Esophagus squamous epithelium (tissue), 5 donors: ENCODE data around the gene POLE3. TPM values are rescaled to one million over a fixed set of nuclear protein-coding genes. Genes with fewer than 3 reads are reported as not detected.
"Not testable (repeated sequence)": the region's sequence is repeated elsewhere in the genome, so short reads cannot be mapped to it uniquely, and the experiment has no call there.

Experiments used
- DNase-seq: peaks from one replicate; lab custom pipeline; 2025; lab: John Stamatoyannopoulos, UW
- H3K27ac ChIP-seq, 4 donors: fragments of 200-600 bp; sonication (generic); one replicate each; pipeline ENCODE4 v1.5.1; 2016 to 2019; ENCODE audit warnings: mild to moderate bottlenecking in 1 of 4
- H3K27me3 ChIP-seq, 4 donors: fragments of 200-600 bp; sonication (generic); 1 replicate in 3 of 4; 2 replicates in 1 of 4; pipeline versions ENCODE4 v1.5.1 to v1.6.0; 2017 to 2021; ENCODE audit warnings: antibody characterized with exemption in 1 of 4
- H3K36me3 ChIP-seq, 3 donors: fragments of 200-600 bp; sonication (generic); one replicate each; pipeline ENCODE4 v1.5.1; 2016 to 2019
- H3K4me1 ChIP-seq, 3 donors: fragments of 200-600 bp; sonication (generic); one replicate each; pipeline ENCODE4 v1.5.1; 2017 to 2019
- H3K4me3 ChIP-seq, 4 donors: fragments of 200-600 bp; sonication (generic); 1 replicate in 3 of 4; 2 replicates in 1 of 4; pipeline ENCODE4 v1.5.1; 2016 to 2019; ENCODE audit warnings: mild to moderate bottlenecking in 2 of 4, moderate library complexity in 1 of 4
- H3K9me3 ChIP-seq, 3 donors: fragments of 200-600 bp; sonication (generic); one replicate each; pipeline ENCODE4 v1.5.1; 2016 to 2019
- POLR2A ChIP-seq, 4 donors: fragments of 450-650 bp; IDR thresholded peaks; one replicate each; pipeline ENCODE4 v1.6.1; 2017; ENCODE audit warnings: antibody characterized with exemption in 4 of 4, mild to moderate bottlenecking in 4 of 4, moderate library complexity in 3 of 4
- WGBS, 2 donors: methylation state at CpG; one replicate each; pipeline ENCODE4 v1.1.5; 2018; 5-methylcytosine and 5-hydroxymethylcytosine counted together
- intact Hi-C: fragments of 100-400 bp; cut with DNase I; formaldehyde crosslinking; loops from one replicate; pipeline ENCODE4 v1.15.0; 2022
- total RNA-seq, 4 donors: library from RNA; depleted of rRNA; stranded (reverse); fragments of >200 nt; gene quantifications; one replicate each; pipeline ENCODE4 v1.1.0, GENCODE V29; 2016
- TF ChIP-seq, protein P1 (sequence below), 6 experiments: fragments of 450-650 bp in 4 of 6; fragments of 200-600 bp in 2 of 6; sonication (generic) in 2 of 6; IDR thresholded peaks; one replicate each; pipeline ENCODE4 v1.5.1; 2016 to 2019; ENCODE audit warnings: antibody characterized with exemption in 6 of 6, mild to moderate bottlenecking in 4 of 6, moderate library complexity in 4 of 6
- donor health status: DM: yes; HTN: yes; CAD: no.

The POLE3 gene
- total RNA-seq, 4 donors from 2014 or later: 16.6 to 61.4 (median 51.9) TPM

DNA sequence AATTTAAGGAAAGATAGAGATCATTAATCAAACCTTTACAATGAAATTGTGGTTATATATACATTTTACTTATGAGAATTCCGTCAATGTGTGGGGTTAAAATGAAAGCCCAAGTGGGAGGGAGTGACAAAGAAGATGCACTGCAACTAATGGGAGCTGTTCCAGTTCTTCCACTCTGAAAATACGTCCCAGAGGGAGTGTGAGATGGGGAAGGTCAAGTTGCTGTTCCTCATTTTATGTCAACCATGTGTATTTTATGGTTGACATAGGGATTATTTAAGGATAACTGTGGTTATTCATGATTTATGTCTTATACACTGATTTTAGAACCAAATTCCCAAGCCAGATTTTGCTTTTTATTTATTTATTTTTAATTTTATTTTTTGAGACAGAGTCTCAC, 38.9 kb upstream of the POLE3 start:
- WGBS, 2 donors: 55 to 59% methylated on average over 2 of the region's 2 CpGs
- TF ChIP-seq, protein P1, sequence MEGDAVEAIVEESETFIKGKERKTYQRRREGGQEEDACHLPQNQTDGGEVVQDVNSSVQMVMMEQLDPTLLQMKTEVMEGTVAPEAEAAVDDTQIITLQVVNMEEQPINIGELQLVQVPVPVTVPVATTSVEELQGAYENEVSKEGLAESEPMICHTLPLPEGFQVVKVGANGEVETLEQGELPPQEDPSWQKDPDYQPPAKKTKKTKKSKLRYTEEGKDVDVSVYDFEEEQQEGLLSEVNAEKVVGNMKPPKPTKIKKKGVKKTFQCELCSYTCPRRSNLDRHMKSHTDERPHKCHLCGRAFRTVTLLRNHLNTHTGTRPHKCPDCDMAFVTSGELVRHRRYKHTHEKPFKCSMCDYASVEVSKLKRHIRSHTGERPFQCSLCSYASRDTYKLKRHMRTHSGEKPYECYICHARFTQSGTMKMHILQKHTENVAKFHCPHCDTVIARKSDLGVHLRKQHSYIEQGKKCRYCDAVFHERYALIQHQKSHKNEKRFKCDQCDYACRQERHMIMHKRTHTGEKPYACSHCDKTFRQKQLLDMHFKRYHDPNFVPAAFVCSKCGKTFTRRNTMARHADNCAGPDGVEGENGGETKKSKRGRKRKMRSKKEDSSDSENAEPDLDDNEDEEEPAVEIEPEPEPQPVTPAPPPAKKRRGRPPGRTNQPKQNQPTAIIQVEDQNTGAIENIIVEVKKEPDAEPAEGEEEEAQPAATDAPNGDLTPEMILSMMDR (IDR thresholded peaks at IDR 0.05): no peak
- H3K27ac ChIP-seq: no peak overlapping the region

DNA sequence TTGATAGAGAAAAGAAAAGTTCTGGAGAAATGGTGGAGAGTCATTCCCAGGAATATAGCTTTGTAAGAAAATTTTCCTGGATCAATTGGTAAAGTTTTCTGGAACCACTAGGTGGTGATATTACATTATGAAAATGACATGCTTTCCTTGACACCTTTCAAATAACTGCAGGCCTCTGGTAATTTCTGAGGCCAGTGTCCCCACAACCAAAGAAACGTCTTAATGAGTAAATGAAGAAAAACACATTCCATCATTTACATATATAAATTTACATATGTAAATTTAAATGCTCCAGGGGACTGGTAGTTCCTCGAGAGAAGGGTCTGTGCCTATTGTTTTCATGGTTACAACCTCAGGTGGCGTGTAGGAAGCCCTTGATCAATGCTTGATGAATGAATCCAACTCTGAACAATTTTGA, 35.9 kb upstream of the POLE3 start:
- DNase-seq: no peak
- Histone ChIP-seq H3K4me1 (peaks cover 0 to 5% (median 0%) of the 10 kb centered on the region in 3 donors), H3K9me3 (no peaks in the 10 kb centered on the region), H3K27ac (no peak overlapping the region), H3K36me3 (no peaks in the 10 kb centered on the region), H3K4me3 (no peak overlapping the region), H3K27me3 (no peaks in the 10 kb centered on the region)
- 52 to 61% methylated on average over 3 of the region's 3 CpGs for WGBS, 2 donors
- intact Hi-C loops: loop anchor here (5.0 kb wide), 1 partner anchor 146 kb away; no protein-coding TSS in a partner anchor
- TF ChIP-seq, protein P1 (IDR thresholded peaks at IDR 0.05): peak; percentile 57 to 78 (median 64)
- no peak for TF ChIP-seq POLR2A (IDR thresholded peaks at IDR 0.05)

More for the DNA sequence above, 38.9 kb upstream of the POLE3 start:
- Histone ChIP-seq H3K36me3 (no peaks in the 10 kb centered on the region), H3K4me1 (peaks cover 0 to 11% (median 0%) of the 10 kb centered on the region in 3 donors), H3K4me3 (no peak overlapping the region), H3K27me3 (no peaks in the 10 kb centered on the region), H3K9me3 (no peaks in the 10 kb centered on the region)
- intact Hi-C loops: loop anchor here (5.0 kb wide), 1 partner anchor 143 kb away; no protein-coding TSS in a partner anchor
- DNase-seq: no peak

DNA sequence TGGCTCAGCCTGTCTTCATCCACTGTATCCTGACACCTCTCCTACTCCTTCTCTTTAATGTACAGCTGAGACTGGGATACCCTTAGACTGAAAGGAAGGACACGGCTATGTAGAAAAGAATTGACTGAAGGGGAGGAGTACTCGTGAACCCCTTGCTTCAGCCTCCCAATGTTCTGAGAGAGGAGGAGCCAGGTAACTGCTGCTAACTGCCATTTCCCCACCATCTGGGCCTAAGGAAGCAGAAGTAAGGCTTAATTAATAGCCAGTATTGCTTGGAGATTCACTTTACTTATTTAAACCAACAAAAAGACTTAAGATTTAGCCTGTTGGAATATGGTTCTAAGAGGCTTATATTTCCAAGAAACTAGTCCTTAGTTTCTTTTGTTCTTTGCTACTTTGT, 34.3 kb upstream of the POLE3 start:
- intact Hi-C loops: loop anchor here (2.0 to 5.0 kb wide), 2 partner anchors 148 to 212 kb away; no protein-coding TSS in a partner anchor
- TF ChIP-seq POLR2A (IDR thresholded peaks at IDR 0.05): no peak
- TF ChIP-seq, protein P1 (IDR thresholded peaks at IDR 0.05): no peak
- H3K27ac ChIP-seq: no peak overlapping the region

DNA sequence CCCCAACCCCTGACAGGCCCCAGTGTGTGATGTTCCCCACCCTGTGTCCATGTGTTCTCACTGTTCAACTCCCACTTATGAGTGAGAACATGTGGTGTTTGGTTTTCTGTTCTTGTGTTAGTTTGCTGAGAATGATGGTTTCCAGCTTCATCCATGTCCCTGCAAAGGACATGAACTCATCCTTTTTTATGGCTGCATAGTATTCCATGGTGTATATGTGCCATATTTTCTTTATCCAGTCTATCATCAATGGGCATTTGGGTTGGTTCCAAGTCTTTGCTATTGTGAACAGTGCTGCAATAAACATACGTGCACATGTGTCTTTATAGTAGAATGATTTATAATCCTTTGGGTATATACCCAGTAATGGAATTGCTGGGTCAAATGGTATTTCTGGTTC, 27.2 kb upstream of the POLE3 start:
- H3K27ac ChIP-seq, H3K9me3 ChIP-seq, DNase-seq, H3K4me1 ChIP-seq, H3K27me3 ChIP-seq, H3K4me3 ChIP-seq, intact Hi-C loops, H3K36me3 ChIP-seq: not testable (repeated sequence)
- 64 to 74% methylated on average over 1 of the region's 1 CpG for WGBS, 2 donors

More for the DNA sequence above, 34.3 kb upstream of the POLE3 start:
- peaks cover 0 to 5% (median 0%) of the 10 kb centered on the region in 3 donors for H3K4me1 ChIP-seq
- no peaks in the 10 kb centered on the region for H3K36me3 ChIP-seq
- H3K27me3 ChIP-seq: no peaks in the 10 kb centered on the region
- H3K4me3 ChIP-seq: no peak overlapping the region
- DNase-seq: no peak
- H3K9me3 ChIP-seq: no peaks in the 10 kb centered on the region
- 89 to 93% methylated on average over 2 of the region's 2 CpGs for WGBS, 2 donors

DNA sequence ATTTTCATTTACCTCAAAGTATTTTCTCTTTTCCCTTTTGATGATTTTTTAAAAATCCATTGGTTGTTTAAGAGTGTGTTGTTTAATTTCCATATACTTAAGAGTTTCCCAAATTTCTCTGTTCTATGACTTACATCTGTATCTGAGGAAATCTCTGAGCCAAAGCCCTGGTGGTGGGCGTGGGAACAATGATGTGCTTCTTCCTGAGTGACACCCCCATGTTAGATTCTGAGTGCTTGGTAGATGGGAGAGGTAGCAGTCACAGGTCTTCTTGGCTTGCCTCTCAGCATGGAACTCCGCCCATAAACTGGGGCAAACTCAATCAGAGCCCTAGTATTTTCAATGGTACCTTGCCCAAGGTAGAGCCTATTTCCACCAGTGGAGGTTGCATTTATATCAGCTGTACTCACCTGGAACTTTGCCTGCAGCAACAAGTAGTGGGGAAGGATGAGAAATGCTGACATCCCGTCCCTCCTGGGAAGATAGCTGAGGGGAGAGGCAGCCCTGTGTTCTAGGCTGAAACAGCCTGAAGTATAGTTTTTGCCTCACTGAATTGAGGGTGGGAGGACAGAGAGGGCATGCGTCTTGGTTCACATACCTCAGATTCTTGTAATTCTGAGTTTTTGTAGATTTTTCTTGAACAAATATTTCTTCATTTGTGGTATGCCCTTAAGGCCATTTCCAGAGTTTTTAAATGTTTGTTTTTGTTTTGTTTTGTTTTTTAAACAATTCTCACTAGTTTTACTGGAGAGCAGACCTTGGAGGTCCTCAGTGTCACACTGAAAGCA, 26.4 kb upstream of the POLE3 start:
- Histone ChIP-seq H3K4me3 (no peak overlapping the region), H3K27me3 (no peaks in the 10 kb centered on the region), H3K9me3 (no peaks in the 10 kb centered on the region), H3K36me3 (no peaks in the 10 kb centered on the region), H3K27ac (no peak overlapping the region), H3K4me1 (no peaks in the 10 kb centered on the region)
- intact Hi-C loops: no loop called here
- TF ChIP-seq POLR2A (IDR thresholded peaks at IDR 0.05): no peak
- TF ChIP-seq, protein P1 (IDR thresholded peaks at IDR 0.05): no peak
- no peak for DNase-seq
- WGBS, 2 donors: 57 to 61% methylated on average over 3 of the region's 4 CpGs
